BLaER1 (cell line): Measurements from ENCODE around the gene MMEL1.
A peak's percentile ranks its signal among the peaks of the same experiment; 100 is the strongest.
"Not testable (repeated sequence)": the region's sequence is repeated elsewhere in the genome, so short reads cannot be mapped to it uniquely, and the experiment has no call there.

Experiments
- H3K27ac ChIP-seq: shearing (Covaris generic); formaldehyde crosslinking; 2 replicates; pipeline ENCODE4 v1.8.1; 2022
- H3K27me3 ChIP-seq: shearing (Covaris generic); formaldehyde crosslinking; 2 replicates; pipeline ENCODE4 v1.8.1; 2022
- H3K36me3 ChIP-seq: shearing (Covaris generic); formaldehyde crosslinking; 2 replicates; pipeline ENCODE4 v1.8.1; 2022
- H3K4me1 ChIP-seq: shearing (Covaris generic); formaldehyde crosslinking; 2 replicates; pipeline ENCODE4 v1.8.1; 2022
- H3K4me2 ChIP-seq: shearing (Covaris generic); formaldehyde crosslinking; 2 replicates; pipeline ENCODE4 v1.8.1; 2022
- H3K4me3 ChIP-seq: shearing (Covaris generic); formaldehyde crosslinking; 2 replicates; pipeline ENCODE4 v1.8.1; 2022
- H3K9ac ChIP-seq: shearing (Covaris generic); formaldehyde crosslinking; 2 replicates; pipeline ENCODE4 v1.8.1; 2022
- H3K9me3 ChIP-seq: shearing (Covaris generic); formaldehyde crosslinking; 2 replicates; pipeline ENCODE4 v1.8.1; 2022
- H4K20me1 ChIP-seq: shearing (Covaris generic); formaldehyde crosslinking; 2 replicates; pipeline ENCODE4 v1.8.1; 2022
- Cebpa-rat ChIP-seq: shearing (Covaris generic); IDR thresholded peaks from 2 replicates; pipeline ENCODE4 v1.8.1; 2022

MMEL1 gene, protein sequence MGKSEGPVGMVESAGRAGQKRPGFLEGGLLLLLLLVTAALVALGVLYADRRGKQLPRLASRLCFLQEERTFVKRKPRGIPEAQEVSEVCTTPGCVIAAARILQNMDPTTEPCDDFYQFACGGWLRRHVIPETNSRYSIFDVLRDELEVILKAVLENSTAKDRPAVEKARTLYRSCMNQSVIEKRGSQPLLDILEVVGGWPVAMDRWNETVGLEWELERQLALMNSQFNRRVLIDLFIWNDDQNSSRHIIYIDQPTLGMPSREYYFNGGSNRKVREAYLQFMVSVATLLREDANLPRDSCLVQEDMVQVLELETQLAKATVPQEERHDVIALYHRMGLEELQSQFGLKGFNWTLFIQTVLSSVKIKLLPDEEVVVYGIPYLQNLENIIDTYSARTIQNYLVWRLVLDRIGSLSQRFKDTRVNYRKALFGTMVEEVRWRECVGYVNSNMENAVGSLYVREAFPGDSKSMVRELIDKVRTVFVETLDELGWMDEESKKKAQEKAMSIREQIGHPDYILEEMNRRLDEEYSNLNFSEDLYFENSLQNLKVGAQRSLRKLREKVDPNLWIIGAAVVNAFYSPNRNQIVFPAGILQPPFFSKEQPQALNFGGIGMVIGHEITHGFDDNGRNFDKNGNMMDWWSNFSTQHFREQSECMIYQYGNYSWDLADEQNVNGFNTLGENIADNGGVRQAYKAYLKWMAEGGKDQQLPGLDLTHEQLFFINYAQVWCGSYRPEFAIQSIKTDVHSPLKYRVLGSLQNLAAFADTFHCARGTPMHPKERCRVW

DNA sequence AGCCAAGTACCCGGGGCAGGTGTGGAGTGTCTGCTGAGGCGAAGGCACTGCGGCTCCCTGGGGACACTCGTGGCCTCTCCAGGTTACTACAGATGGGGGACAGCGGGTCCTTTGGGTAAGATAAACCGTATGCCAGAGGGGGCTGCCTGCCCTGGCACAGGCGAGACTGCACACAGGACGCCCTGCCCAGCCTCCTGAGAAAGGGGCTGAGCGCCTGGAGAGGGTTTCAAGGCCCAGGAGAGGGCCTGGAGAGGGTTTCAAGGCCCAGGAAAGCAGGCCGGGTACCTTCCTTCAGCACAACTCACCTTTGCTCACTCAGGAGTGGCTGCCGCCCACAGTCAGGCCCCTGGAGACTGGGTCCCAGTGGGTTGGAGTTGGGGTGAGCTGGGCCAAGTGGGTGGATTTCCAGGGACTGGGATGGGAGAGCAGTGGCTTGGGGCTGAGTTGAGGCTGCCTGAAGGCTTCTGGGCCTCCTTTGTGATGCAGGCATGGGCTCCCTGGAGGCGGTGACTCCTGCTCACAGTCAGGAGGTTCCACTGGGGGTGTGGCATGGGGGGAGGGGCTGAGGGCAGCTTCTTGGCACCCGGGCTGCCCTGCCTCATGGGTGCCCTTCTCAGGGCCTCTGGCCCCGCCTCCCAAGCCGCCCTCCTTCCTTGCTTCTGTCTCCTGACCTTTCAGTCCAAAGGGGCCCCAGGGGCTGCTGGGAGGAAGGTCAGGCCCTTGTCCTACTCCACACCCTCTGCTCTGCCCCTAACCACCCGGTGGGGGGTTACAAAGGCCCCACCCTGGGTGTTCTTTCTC, at the start of gene MMEL1:
TSS of gene MMEL1 (minus strand) at position 456 of the 801 bp plus-strand sequence. CDS start 3,532 bp downstream, outside the sequence.
- TF ChIP-seq Cebpa-rat = no peak
- Histone ChIP-seq H4K20me1 (peaks cover 11% of the 10 kb centered on the region; the same call in 1 of the 2 replicates), H3K36me3 (no peaks in the 10 kb centered on the region), H3K4me2 (peak within 1 kb of the TSS; percentile 59), H3K4me3 (no peak within 1 kb of the TSS), H3K27me3 (peaks cover 33% of the 10 kb centered on the region), H3K9ac (no peak within 1 kb of the TSS), H3K27ac (no peak within 1 kb of the TSS), H3K4me1 (peaks cover 22% of the 10 kb centered on the region), H3K9me3 (peaks cover 44% of the 10 kb centered on the region)

DNA sequence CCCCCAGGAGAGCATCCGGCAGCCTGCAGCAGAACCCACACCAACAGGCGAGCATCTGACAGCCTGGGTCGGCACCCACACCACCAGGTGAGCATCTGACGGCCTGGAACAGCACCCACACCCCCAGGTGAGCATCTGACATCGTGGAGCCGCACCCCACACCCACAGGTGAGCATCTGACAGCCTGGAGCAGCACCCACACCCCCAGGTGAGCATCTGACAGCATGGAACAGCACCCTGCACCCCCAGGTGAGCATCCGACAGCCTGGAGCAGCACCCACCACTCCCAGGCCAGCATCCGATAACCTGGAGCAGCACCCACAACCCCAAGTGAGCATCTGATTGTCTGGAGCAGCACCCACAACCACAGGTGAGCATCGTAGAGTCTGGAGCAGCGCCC, 43.9 kb upstream of the MMEL1 start:
- H3K4me3 ChIP-seq, H3K27ac ChIP-seq, H3K4me1 ChIP-seq, H3K4me2 ChIP-seq, H4K20me1 ChIP-seq, H3K9me3 ChIP-seq, H3K9ac ChIP-seq, H3K36me3 ChIP-seq: not testable (repeated sequence)
- H3K27me3 ChIP-seq = peaks cover 18% of the 10 kb centered on the region

DNA sequence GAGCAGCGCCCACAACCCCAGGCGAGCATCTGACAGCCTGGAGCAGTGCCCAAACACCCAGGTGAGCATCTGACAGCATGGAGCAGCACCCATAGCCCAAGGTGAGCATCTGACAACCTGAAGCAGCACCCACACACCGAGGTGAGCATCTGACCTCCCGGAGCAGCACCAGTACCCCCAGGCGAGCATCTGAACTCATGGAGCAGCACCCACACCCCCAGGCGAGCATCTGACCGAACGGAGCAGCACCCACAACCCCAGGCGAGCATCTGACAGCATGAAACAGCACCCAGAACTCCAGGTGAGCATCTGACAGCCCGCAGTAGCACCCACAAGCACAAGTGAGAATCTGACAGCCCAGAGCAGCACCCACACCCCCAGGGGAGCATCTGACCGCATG, 38.8 kb upstream of the MMEL1 start:
- not testable (repeated sequence) for H3K9ac ChIP-seq, H3K27ac ChIP-seq, H3K4me3 ChIP-seq, H3K4me2 ChIP-seq, H3K9me3 ChIP-seq, H3K4me1 ChIP-seq, H3K36me3 ChIP-seq, H4K20me1 ChIP-seq
- peaks cover 10% of the 10 kb centered on the region for H3K27me3 ChIP-seq

DNA sequence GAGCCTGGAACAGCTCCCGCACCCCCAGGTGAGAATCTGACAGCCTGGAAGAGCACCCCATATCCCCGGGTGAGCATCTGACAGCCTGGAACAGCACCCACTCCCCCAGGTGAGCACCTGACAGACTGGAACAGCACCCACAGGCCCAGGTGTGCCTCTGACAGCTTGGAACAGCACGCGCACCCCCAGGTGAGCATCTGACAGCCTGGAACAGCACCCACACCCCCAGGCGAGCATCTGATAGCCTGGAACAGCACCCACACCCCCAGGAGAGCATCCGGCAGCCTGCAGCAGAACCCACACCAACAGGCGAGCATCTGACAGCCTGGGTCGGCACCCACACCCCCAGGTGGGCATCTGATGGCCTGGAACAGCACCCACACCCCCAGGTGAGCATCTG, 27.0 kb upstream of the MMEL1 start:
- not testable (repeated sequence) for H3K36me3 ChIP-seq, H3K4me3 ChIP-seq

DNA sequence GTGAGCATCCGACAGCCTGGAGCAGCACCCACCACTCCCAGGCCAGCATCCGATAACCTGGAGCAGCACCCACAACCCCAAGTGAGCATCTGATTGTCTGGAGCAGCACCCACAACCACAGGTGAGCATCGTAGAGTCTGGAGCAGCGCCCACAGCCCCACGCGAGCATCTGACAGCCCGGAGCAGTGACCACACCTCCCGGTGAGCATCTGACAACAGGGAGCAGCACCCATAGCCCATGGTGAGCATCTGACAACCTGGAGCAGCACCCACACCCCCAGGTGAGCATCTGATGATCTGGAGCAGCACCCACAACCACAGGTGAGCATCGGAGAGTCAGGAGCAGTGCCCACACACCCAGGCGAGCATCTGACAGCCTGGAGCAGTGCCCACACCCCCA, 25.1 kb upstream of the MMEL1 start:
- Histone ChIP-seq H4K20me1 (peaks cover 51% of the 10 kb centered on the region), H3K27me3 (peaks cover 50% of the 10 kb centered on the region)
- not testable (repeated sequence) for H3K9ac ChIP-seq, H3K9me3 ChIP-seq, H3K36me3 ChIP-seq, H3K4me3 ChIP-seq, H3K27ac ChIP-seq, H3K4me1 ChIP-seq, H3K4me2 ChIP-seq

More for the DNA sequence above, 27.0 kb upstream of the MMEL1 start:
- peaks cover 31% of the 10 kb centered on the region for H3K27me3 ChIP-seq
- not testable (repeated sequence) for H3K9ac ChIP-seq, H3K27ac ChIP-seq, H3K9me3 ChIP-seq, H3K4me2 ChIP-seq, H3K4me1 ChIP-seq
- peaks cover 32% of the 10 kb centered on the region for H4K20me1 ChIP-seq

DNA sequence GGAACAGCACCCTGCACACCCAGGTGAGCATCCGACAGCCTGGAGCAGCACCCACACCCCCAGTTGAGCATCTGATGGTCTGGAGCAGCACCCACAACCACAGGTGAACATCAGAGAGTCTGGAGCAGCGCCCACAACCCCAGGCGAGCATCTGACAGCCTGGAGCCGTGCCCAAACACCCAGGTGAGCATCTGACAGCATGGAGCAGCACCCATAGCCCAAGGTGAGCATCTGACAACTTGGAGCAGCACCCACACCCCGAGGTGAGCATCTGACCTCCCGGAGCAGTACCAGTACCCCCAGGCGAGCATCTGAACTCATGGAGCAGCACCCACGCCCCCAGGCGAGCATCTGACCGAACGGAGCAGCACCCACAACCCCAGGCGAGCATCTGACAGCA, 24.3 kb upstream of the MMEL1 start:
- H3K36me3 ChIP-seq, H3K9ac ChIP-seq, H3K4me1 ChIP-seq, H3K4me2 ChIP-seq, H3K27ac ChIP-seq, H3K9me3 ChIP-seq, H3K4me3 ChIP-seq: not testable (repeated sequence)
- peaks cover 59% of the 10 kb centered on the region for H4K20me1 ChIP-seq
- H3K27me3 ChIP-seq = peaks cover 58% of the 10 kb centered on the region

DNA sequence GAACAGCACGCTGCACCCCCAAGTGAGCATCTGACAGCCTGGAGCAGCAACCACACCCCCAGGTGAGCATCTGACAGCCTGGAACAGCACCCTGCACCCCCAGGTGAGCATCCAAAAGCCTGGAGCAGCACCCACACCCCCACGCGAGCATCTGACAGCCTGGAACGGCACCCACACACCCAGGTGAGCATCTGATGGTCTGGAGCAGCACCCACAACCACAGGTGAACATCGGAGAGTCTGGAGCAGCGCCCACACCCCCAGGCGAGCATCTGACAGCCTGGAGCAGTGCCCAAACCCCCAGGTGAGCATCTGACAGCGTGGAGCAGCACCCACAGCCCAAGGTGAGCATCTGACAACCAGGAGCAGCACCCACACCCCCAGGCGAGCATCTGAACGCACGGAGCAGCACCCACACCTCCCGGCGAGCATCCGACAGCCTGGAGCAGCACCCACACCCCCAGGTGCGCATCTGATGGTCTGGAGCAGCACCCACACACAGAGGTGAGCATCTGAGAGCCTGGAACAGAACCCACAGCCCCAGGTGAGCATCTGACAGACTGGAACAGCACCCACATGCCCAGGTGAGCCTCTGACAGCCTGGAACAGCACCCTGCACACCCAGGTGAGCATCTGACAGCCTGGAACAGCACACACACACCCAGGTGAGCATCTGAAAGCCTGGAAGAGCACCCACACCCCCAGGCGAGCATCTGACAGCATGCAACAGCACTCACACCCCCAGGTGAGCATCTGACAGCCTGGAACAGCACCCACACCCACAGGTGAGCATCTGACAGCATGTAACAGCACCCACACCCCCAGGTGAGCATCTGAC, 23.0 kb upstream of the MMEL1 start:
- H3K27ac ChIP-seq, H3K9ac ChIP-seq, H3K9me3 ChIP-seq, H3K4me3 ChIP-seq, H3K4me2 ChIP-seq, H3K4me1 ChIP-seq, H3K36me3 ChIP-seq: not testable (repeated sequence)
- Histone ChIP-seq H3K27me3 (peaks cover 71% of the 10 kb centered on the region), H4K20me1 (peaks cover 72% of the 10 kb centered on the region)

DNA sequence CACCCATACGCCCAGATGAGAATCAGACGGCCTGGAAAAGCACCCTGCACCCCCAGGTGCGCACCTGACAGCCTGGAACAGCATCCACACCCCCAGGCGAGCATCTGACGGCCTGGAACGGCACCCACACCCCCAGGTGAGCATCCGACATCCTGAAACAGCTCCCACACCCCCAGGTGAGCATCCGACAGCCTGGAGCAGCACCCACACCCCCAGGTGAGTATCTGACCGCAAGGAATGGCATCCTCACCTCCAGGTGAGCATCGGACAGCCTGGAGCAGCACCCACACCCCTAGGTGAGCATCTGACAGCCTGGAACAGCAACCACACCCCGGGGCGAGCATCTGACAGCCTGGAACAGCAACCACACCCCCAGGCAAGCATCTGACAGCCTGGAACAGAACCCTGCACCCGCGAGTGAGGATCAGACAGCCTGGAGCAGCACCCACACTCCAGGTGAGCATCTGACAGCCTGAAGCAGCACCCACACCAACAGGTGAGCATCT, 21.7 kb upstream of the MMEL1 start:
- H3K4me3 ChIP-seq, H3K36me3 ChIP-seq, H3K9me3 ChIP-seq, H3K4me2 ChIP-seq, H3K9ac ChIP-seq, H3K4me1 ChIP-seq, H3K27ac ChIP-seq: not testable (repeated sequence)
- H4K20me1 ChIP-seq = peaks cover 70% of the 10 kb centered on the region
- H3K27me3 ChIP-seq = peaks cover 77% of the 10 kb centered on the region

DNA sequence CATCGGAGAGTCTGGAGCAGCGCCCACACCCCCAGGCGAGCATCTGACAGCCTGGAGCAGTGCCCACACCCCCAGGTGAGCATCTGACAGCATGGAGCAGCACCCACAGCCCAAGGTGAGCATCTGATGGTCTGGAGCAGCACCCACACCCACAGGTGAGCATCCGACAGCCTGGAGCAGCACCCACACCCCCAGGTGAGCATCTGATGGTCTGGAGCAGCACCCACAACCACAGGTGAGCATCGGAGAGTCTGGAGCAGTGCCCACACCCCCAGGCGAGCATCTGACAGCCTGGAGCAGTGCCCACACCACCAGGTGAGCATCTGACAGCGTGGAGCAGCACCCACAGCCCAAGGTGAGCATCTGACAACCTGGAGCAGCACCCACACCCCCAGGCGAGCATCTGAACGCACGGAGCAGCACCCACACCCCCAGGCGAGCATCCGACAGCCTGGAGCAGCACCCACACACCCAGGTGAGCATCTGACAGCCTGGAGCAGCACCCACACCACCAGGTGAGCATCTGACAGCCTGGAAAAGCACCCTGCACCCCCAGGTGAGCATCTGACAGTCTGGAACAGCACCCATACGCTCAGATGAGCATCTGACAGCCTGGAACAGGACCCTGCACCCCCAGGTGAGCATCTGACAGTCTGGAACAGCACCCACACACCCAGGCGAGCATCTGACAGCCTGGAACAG, 21.1 kb upstream of the MMEL1 start:
- peaks cover 83% of the 10 kb centered on the region for H3K27me3 ChIP-seq
- not testable (repeated sequence) for H3K27ac ChIP-seq, H3K4me1 ChIP-seq, H3K9me3 ChIP-seq, H3K4me3 ChIP-seq, H3K4me2 ChIP-seq, H3K36me3 ChIP-seq, H3K9ac ChIP-seq
- H4K20me1 ChIP-seq = peaks cover 70% of the 10 kb centered on the region

DNA sequence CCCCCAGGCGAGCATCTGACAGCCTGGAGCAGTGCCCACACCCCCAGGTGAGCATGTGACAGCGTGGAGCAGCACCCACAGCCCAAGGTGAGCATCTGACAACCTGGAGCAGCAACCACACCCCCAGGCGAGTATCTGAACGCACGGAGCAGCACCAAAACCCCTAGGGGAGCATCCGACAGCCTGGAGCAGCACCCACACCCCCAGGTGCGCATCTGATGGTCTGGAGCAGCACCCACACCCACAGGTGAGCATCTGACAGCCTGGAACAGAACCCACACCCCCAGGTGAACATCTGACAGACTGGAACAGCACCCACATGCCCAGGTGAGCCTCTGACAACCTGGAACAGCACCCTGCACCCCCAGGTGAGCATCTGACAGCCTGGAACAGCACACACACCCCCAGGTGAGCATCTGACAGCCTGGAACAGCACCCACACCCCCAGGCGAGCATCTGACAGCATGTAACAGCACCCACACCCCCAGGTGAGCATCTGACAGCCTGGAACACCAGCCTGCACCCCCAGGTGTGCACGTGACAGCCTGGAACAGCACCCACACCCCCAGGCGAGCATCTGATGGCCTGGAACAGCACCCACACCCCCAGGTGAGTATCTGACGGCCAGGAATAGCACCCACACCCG, 20.2 kb upstream of the MMEL1 start:
- H3K36me3 ChIP-seq, H3K4me3 ChIP-seq, H3K27ac ChIP-seq, H3K9me3 ChIP-seq, H3K9ac ChIP-seq, H3K4me2 ChIP-seq, H3K4me1 ChIP-seq: not testable (repeated sequence)
- H3K27me3 ChIP-seq = peaks cover 91% of the 10 kb centered on the region
- peaks cover 69% of the 10 kb centered on the region for H4K20me1 ChIP-seq

DNA sequence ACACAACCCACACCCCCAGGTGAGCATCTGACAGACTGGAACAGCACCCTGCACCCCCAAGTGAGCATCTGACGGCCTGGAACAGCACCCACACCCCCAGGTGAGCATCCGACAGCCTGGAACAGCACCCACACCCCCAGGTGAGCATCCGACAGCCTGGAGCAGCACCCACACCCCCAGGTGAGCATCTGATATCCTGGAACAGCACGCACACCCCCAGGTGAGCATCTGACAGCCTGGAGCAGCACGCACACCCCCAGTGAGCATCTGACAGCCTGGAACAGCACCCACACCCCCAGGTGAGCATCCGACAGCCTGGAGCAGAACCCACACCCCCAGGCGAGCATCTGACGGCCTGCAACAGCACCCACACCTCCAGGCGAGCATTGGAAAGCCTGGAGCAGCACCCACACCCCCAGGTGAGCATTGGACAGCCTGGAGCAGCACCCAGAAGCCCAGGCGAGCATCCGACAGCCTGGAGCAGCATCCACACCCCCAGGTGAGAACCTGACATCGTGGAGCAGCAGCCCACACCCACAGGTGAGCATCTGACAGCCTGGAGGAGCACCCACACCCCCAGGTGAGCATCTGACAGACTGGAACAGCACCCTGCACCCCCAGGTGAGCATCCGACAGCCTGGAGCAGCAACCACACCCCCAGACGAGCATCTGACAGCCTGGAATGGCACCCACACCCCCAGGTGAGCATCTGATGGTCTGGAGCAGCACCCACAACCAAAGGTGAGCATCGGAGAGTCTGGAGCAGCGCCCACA, 19.5 kb upstream of the MMEL1 start:
- Histone ChIP-seq H3K9me3 (peaks cover 15% of the 10 kb centered on the region), H4K20me1 (peaks cover 64% of the 10 kb centered on the region), H3K27me3 (peaks cover 92% of the 10 kb centered on the region)
- H3K4me3 ChIP-seq, H3K9ac ChIP-seq, H3K27ac ChIP-seq, H3K4me2 ChIP-seq, H3K36me3 ChIP-seq, H3K4me1 ChIP-seq: not testable (repeated sequence)
